Left cardiac atrium (tissue), 4 donors: ENCODE measurements around the gene PRR20C. TPM values are rescaled to one million over a fixed set of nuclear protein-coding genes. Genes with fewer than 3 reads are reported as not detected.
A peak's percentile ranks its signal among the peaks of the same experiment; 100 is the strongest.
"Not testable (repeated sequence)": the region's sequence is repeated elsewhere in the genome, so short reads cannot be mapped to it uniquely, and the experiment has no call there.

Source experiments
- ATAC-seq, 2 donors: fragments of 200-7000 bp; cut with Tn5 transposase; one replicate each; pipeline ENCODE4 v1.9.1; 2020; ENCODE audit warnings: mild to moderate bottlenecking in 2 of 2, moderate library complexity in 2 of 2
- DNase-seq: peaks from one replicate; pipeline ENCODE4 v3.0.0-alpha.2; 2020
- intact Hi-C, 2 donors: fragments of 100-400 bp; cut with DNase I; formaldehyde crosslinking; loops; one replicate each; pipeline versions ENCODE4 v1.14.1 to v1.15.1; 2022 to 2023
- long read RNA-seq: library from polyadenylated mRNA; unstranded; transcript quantifications from one replicate; pipeline ENCODE4 v2.0.0, GENCODE V29; 2021
- total RNA-seq, 2 donors: library from RNA; stranded (reverse); fragmentation: NEBNext Ultra II Directional; extraction: Animal tissue kit (Norgen Biotek cat#: 25700); gene quantifications; one replicate each; pipeline ENCODE4 v1.2.1, GENCODE V29; 2021
- donor health status: DM: no; HTN: yes; CAD: no.
- donor health status: DM: no; HTN: yes; CAD: no; lungs with severe emphysema.
- donor health status: DM: yes; HTN: yes; CAD: no.
- donor health status: Dilated cardiomyopathy.

The PRR20C gene
- not detected for total RNA-seq
- long read RNA-seq, result 0 reads

- DNase-seq, intact Hi-C loops, ATAC-seq: not testable (repeated sequence)
These were observed at the start of gene PRR20C for GRCh38 chr13:57153761-57154160. Gene PRR20C (plus strand): TSS chr13:57154061. CDS start chr13:57154448, 387 bp downstream.

- ATAC-seq, result no peak
- DNase-seq, result no peak
- intact Hi-C loops, result no loop called here
These were observed 38.9 kb upstream of the PRR20C start for GRCh38 chr13:57114945-57115344.

GRCh38 chr13:57123681-57124080 lies 30.2 kb upstream of the PRR20C start:
- intact Hi-C loops, result no loop called here
- peak; percentile 99 to 100 for ATAC-seq
- peak; percentile 59 for DNase-seq

- ATAC-seq (no peak), DNase-seq (no peak)
- intact Hi-C loops, result no loop called here
These were observed 25.0 kb upstream of the PRR20C start for GRCh38 chr13:57128909-57129308.

GRCh38 chr13:57136093-57136492 lies 17.8 kb upstream of the PRR20C start:
- no peak for DNase-seq
- no peak for ATAC-seq
- intact Hi-C loops, result no loop called here

GRCh38 chr13:57137585-57137984 lies 16.3 kb upstream of the PRR20C start:
- no peak for DNase-seq
- intact Hi-C loops, result no loop called here
- no peak for ATAC-seq

- ATAC-seq (no peak), DNase-seq (no peak)
- intact Hi-C loops, result no loop called here
These were observed 14.9 kb upstream of the PRR20C start for GRCh38 chr13:57138988-57139387.

GRCh38 chr13:57139781-57140180 lies 14.1 kb upstream of the PRR20C start:
- intact Hi-C loops, DNase-seq, ATAC-seq: not testable (repeated sequence)

- DNase-seq, ATAC-seq, intact Hi-C loops: not testable (repeated sequence)
These were observed 13.5 kb upstream of the PRR20C start, which contains the start of gene PRR20A for GRCh38 chr13:57140235-57140968. Gene PRR20A (plus strand): TSS chr13:57140918. CDS start chr13:57141305, 387 bp downstream.

- DNase-seq, intact Hi-C loops, ATAC-seq: not testable (repeated sequence)
These were observed 6.7 kb upstream of the PRR20C start, which contains the start of gene PRR20B for GRCh38 chr13:57147188-57147587. Gene PRR20B (plus strand): TSS chr13:57147488. CDS start chr13:57147875, 387 bp downstream.

GRCh38 chr13:57148106-57148505 lies 5.8 kb upstream of the PRR20C start:
- DNase-seq, ATAC-seq, intact Hi-C loops: not testable (repeated sequence)

GRCh38 chr13:57160332-57160731 lies 6.5 kb downstream of the PRR20C start, which contains the start of gene PRR20D:
Gene PRR20D (plus strand): TSS chr13:57160632. CDS start chr13:57161019, 387 bp downstream.
- ATAC-seq, DNase-seq, intact Hi-C loops: not testable (repeated sequence)

- intact Hi-C loops, DNase-seq, ATAC-seq: not testable (repeated sequence)
These were observed 13.0 kb downstream of the PRR20C start, which contains the start of gene PRR20E for GRCh38 chr13:57166897-57167296. Gene PRR20E (plus strand): TSS chr13:57167197. CDS start chr13:57167584, 387 bp downstream.

GRCh38 chr13:57191667-57192066 lies 37.8 kb downstream of the PRR20C start:
- no peak for DNase-seq
- intact Hi-C loops, result no loop called here
- no peak for ATAC-seq

Other genes with a start within 250 kb of the PRR20C start
- gene PRR20A, start 13.1 kb upstream of the PRR20C start, total RNA-seq, result not detected
- gene PRR20B, start 6.6 kb upstream of the PRR20C start, total RNA-seq, result not detected
- not detected for gene PRR20D, start 6.6 kb downstream of the PRR20C start, total RNA-seq
- not detected for gene PRR20E, start 13.1 kb downstream of the PRR20C start, total RNA-seq